Suppressor macrophage (primary cell): Measurements from ENCODE around the gene DEFB112.

Experiments used
- DNase-seq, 4 experiments: peaks; one replicate each; pipeline ENCODE4 v3.0.0-alpha.2; 2020 to 2022
- total RNA-seq, 17 experiments: gene quantifications; one replicate each; lab custom pipeline; 2026; ENCODE audit warnings: mixed read lengths in 6 of 17, inconsistent platforms in 3 of 17; lab: John Stamatoyannopoulos, UW

Gene DEFB112, protein sequence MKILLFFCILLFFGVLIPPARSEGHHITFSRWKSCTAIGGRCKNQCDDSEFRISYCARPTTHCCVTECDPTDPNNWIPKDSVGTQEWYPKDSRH
- total RNA-seq, result 0 to 0.66 (median 0) reads per million in 17 experiments

DNA sequence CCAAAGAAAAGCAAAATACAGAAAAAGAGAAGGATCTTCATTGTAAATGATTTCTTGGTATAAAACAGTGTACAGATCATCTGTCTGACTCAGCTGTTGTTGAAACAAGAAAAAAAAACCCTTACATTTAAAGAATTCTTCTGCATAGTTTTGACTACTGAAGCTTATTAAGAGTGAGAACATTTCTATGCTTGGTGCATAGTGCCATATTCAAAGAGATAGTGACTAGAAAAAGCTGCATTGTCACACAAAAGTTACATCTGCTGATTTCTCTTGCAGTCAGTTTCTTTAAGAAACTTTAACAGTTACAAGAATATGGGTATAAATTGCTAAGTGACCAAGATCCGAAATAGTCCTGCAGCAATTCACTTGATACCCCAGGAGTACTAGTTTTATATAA lies at the start of gene DEFB112:
TSS of gene DEFB112 (minus strand) at position 101 of the 400 bp plus-strand sequence. CDS start at position 41, 60 bp downstream.
- DNase-seq, result no peak

DNA sequence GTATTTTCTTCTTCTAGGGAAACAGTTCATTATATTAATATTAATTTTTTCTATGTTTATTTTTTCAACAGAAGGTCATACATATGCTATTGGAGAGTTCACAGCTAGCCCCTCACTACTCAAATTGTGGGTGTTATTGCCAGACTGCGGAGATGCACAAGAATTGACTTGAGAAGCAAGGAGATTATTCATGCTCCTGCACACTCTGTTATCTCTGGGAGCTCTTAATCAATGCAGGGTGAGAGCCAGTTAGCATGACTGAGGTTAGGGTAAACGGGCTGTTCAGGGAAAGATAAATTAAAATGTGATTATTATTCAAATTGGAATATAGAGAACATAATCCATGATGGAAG lies 48.9 kb upstream of the DEFB112 start:
- DNase-seq, result no peak

DNA sequence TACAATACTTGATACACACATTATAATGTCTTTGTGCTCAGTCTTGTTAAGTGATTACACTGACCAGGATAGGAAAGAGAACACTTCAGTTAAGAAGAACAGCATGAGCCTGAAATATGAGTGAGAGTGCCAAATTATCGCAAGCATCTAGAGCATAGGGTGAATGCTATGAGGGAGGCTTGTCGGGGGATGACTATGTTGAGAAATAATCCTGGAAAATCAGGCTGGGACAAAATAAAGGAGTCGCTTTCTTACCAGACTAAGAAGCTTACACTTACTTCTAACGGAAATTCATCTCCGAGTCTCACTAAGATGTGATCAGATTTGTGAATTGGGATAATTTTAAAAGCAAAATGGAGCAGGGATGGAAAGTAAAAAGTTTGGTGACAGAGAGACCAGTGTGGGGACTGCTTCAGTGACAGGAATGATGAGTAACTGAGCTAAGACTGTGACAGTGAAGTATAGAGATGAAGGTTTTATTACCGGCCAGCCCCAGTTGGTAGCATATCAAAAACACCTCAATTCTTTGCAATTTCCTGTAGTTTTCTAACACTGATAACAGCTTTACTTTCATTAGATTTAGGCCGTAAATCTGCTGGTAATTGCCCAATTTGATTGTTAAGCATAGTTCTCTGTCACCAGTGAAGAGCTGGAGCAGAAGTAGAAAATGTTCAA lies 48.4 kb upstream of the DEFB112 start:
- no peak for DNase-seq

DNA sequence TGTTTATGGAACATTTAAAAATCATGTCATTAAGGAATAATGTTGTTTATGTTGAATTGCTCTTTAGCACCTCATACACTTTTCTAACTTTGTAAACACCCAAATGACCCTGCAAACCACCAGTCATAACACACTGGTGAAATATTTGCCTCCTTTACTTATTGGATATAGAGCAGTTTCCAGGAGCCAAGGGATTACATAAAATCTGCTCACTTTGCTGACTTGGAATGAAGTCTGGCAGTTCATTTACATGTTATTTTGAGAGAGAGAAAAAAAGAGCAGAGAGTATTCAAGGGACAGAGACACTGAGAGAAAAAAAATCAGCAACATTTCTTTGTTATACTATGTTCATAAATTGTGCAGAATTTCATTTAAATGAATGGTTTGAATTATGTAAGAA lies 46.6 kb upstream of the DEFB112 start:
- DNase-seq, result no peak

DNA sequence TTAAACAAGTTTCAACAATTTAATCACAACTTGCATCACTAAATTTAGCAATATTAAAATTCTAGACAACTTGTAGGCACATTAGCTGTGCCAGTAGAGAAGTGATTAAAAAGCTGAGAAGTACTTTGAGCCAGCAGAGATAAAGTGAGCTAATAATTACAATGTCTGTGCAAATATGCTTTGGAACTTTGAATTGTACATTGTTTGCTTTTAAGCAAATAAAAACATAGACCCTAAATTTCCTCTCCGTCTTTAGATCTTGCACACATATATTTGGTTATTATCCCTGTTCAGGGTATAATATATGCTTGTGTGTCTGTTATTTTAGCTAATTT lies 44.2 kb upstream of the DEFB112 start:
- no peak for DNase-seq

DNA sequence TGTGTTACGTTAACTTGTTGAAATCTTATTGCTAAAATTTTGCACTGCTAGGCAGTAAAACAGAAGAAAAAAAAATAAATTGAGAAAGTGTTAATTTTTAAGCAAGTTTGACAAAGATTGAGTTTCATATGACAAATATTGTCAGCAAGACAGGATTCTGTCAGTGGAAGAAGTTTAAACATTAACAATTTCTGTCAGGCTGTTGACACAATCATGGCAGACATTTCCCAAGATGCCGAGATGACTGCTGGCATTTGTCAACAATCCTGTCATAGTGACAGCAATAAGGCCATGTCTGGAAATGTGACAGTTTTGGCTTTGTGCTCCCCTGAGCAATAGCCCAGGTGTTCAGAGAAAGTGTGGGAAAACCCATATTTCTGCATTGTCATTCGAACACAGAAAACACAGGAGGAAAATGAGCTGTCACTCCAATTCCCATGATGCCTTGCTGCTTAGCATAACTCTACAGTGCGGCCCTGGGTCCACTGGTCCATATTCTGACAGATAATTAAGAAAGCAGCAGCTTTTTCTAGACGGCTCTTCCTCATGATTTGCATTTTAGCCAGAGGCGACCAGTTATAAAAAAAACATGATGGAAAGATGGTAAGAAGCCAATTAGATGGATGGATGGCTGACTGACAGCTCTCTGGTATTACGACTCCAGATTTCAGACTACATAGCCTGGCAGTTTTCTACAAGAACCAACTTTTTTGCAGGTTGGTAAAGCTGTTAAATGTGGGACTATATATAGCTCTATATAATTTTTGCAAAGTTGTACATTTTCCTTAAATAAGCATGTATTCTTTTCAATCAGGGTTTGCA lies 43.6 kb upstream of the DEFB112 start:
- DNase-seq, result no peak

DNA sequence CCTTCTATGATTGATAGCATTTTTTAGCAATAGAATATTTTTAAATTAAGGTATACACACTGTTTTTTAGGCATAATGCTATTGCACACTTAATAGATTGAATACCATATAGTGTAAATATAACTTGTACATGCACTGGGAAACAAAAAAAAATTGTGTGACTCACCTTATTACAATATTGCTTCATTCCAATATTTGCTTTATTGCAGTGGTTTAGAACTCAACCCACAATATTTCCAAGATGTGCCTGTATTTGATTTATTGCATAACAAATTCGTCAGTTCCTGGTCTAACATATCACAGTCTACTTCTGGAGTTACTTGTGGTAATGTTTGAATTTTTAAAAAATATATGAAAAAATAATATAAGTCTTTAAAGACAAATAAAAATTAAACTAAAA lies 41.9 kb upstream of the DEFB112 start:
- DNase-seq, result no peak

DNA sequence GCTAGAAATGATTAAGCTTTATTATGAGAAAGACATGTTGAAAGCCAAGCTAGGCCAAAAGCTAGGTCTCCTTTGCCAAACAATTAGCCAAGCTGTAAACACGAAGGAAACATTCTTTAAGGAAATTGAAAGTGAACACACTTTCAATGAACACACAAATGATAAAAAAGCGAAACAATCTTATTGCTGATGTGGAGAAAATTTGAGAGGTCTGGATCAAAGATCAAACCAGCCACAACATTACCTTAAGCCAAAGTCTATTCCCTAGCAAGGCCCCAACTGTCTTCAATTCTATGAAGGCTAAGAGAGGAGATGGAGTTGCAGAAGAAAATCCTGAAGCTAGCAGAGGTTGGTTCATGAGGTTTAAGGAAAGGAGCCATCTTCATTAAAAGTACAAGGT lies 40.2 kb upstream of the DEFB112 start:
- DNase-seq, result no peak

DNA sequence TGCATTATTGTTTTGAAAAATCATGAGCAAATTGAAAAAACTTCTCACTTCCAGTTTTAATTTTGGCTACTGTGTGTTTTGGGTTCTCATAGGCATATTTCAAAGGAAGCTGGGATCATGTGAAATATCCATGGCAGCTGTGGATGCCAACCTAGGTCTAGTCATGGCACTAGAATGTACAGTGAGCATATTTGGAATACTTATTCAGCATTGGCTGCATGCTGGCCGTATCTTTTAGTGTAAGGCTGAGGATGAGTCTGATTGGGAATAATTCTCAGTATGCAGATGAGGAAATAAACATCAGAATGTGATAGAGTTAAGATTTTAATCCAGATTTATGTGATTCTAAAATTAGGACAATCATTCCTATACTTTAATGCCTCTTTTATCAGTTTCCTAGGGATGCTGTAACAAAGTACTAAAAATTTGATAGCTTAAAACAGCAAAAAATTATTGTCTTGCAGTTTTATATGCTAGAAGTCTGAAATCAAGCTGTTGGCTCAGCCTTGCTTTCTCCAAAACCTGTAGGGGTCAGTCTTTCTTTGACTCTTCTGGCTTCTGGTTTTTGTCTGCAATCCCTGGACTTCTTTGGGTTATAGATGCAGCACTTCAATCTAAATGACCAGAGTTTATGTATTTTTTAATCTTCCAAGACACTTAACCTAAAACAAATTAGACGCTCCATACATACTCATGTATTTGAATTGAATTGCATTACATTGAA lies 37.7 kb upstream of the DEFB112 start:
- no peak for DNase-seq

DNA sequence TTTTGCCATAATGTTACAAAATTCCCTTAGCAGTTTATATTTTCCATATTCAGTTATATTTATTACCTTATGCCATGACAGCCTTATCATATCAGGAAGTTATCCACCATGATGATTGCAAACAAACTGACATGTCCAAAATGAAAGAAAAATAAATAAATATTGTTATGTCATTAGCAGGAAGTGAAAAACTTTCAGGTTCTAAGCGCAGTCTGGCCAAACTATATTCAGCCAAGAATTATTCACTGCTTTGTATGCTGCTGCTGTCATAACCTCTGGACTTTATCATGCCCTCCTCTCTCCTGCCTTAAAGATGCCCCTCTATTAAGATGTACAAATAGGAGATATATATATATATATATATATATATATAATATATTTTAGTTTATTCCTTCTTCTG lies 27.7 kb upstream of the DEFB112 start:
- no peak for DNase-seq

DNA sequence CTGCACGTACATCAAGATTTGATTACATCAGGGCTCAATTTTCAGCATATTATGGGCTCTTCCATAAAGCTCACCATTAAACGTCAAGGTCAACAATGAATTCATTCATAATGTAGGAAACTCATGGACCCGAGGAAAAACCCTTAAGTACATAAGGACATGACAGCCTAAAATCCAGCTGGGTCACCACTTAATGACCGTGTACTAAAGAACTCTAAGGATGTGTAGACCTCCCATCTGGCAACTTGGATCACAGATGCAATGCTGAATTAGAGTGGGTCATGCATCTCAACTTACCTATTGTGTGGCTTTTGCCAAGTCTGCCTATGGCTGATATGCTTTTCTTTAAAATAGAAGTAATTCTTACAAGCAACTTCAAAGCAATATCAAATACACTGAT lies 26.7 kb upstream of the DEFB112 start:
- no peak for DNase-seq

DNA sequence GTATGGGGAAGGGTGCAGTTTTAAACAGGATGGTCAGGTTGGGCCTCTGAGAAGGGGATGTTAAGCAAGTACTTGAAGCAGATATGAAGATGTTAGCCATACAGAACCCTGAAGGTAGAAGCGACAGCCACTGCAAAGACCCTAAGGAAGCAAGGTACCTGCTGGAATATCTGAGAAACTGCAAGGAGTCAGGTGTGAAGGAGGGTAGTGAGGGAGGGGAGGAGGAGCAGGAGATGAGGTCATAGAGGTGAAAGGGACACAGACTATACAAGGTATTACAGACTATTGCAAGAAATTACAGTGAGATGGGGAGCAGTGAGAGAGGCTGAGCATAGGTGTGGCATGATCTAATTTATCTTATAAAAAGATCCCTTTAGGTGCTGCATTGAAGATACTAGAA lies 22.2 kb upstream of the DEFB112 start:
- no peak for DNase-seq

DNA sequence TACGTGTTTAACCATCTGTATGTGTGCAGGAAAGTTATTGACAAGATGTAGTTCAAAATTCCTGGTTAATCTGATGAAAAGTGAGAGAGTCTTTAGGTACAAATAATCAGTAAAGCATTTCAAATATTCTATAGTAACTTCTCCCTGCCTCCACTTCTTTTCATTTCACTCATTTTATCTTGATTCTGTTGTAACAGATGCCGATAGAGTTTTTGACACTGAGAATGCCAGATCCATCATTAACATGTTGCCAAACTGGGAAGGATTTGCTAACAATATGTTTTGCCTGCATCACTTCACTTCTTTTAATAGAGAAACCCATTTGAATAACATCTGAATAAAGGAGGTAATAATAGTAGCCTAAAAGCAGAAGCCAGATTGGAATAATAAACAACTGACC lies 20.4 kb upstream of the DEFB112 start:
- DNase-seq, result no peak

DNA sequence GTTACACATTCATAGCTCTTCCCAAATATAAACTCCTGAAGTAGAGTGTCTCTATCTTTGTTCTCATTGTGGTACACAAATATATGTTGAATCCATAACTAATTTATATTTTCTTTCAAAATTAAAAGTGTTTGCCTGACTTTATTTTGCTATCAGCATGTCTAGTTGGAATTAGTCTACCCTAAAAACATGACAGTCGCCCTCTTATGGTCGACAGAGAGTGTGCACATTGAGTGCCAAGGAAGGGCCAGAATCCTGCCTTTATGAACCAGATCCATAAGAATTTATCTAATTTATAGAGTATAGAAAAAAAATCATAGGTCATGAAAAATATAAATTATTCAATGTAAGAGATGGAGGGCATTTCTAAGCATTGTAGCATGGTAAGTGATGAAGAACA lies 12.3 kb upstream of the DEFB112 start:
- DNase-seq, result no peak

DNA sequence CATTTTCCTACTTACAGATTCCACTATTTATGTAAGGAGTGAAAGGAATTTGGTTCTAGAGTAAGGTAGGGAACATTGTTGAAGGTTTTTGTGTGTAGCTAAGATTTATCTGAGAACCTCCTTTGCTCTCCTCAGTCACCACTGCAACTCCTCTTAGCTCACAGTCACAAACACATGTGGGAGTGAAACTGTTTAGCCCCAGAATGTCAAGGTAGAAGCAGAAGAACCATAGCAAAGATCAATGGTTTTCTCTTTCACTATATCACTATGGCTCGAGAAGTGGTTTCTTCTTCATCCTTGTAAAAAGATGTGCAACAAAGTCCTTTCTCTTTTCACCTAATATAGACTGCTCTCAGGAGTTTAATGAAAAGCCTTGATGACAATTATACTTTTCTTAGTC lies 6.5 kb upstream of the DEFB112 start:
- no peak for DNase-seq

DNA sequence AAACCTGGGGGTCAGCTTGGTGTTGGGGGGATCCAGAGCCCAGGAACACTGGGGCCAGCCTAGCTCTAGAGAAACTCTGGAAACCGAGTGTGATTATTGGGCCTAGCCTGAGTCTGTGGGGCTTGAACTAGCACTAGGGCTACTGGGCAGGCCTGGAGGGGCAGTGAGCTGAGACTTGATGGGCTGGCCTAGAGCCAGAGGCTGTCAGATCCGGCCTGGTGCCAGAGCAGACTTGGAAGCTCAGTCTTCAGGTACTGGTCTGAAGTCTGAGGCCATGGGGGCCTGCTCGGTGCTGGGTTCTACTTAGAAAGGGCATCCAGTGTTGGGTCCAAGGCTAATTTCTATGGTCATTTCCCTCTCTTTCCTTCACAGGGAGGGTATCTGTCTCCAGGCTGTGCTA lies 2.7 kb downstream of the DEFB112 start:
- DNase-seq, result no peak

DNA sequence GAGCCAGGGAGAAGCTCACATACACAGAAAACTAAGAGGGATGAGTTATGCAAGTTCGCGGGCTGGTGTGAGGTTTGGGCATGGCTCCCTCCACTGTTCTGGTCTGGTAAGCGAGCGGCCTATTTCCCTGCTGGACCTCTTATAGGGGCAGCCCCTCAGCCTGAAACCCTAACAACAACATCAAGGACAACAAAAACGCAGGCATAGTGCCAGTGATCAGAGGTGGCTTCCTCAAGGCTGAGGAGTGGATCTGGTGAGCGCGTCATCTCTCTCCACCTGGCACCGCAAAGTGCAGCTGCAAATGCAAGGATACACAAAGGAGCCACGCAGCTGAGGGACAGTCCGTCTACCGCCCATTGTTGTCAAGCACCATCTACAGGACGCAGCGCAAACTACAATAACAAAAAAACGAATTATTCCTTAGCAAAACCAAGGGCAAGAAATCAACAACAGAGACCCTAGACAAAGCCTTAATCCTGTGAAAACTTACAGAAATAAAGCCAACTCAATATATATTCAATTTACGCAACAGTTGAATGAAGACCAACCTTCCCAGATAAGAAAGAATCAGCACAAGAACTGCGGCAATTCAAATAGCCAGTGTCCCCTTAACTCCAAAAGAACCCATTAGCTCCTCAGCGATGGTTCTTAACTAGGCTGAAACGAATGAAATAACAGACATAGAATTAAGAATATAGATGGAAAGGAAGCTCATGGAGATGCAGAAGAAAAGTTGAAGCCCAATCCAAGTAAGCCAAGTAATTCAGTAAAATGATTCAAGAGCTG lies 18.8 kb downstream of the DEFB112 start:
- DNase-seq, result no peak

DNA sequence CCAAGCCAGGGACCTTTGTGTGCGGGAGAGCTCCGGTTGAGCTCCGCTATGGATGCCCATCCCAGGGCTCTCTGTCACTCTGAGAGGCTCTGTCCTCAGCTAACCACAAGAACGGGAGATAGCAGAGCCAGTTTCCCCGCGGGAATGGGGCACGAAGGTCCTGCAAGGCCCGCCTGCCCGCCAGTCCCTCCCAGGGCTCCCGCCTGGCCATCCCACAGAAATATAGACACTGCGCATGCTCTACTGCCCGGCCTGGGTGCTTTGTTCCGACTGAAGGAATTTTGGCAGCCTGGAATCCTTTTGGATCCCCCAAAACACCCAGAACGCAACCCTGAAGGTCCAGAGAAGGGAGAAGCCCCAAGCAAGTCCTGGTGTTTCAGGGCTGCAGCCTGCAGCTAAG lies 19.4 kb downstream of the DEFB112 start:
- DNase-seq, result no peak

DNA sequence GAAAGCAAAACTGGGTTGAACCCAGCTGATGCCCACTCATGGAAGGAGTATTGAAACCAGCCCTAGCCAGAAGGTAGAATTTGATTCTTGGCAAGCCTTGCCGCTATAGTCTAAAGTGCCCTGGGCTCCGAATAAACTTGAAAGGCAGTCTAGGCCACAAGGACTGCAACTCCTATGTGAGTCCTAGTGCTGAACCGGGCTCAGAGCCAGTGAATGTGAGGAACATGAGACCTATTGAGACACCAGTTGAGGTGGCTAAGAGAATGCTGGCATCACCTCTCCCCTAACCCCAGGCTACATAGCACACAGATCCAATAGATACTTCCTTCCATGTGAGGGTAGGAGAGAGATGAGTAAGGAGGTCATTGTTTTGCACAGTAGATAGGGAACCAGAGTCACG lies 24.5 kb downstream of the DEFB112 start:
- DNase-seq, result no peak

DNA sequence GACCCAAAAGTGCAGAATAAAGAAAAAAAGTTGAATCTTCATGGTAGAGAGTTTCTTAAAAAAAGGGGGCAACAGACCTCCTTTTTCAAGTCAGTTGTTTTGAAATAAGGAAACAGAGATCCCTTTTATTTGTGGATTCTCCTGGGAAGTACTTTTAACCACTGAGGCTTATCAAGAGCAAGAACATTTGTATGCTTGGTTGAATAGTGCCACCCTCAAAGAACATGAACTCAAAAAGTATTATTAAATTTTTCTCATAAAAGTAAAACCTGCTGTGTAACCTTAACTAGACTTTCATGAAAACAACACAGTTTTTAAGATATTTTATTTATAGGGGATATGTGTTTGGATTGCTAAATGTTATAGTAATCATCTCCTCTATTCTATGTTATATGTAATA lies 27.8 kb downstream of the DEFB112 start, which contains the start of gene DEFB110:
TSS of gene DEFB110 (minus strand) at position 101 of the 400 bp plus-strand sequence. CDS start at position 42, 59 bp downstream.
- DNase-seq, result no peak

DNA sequence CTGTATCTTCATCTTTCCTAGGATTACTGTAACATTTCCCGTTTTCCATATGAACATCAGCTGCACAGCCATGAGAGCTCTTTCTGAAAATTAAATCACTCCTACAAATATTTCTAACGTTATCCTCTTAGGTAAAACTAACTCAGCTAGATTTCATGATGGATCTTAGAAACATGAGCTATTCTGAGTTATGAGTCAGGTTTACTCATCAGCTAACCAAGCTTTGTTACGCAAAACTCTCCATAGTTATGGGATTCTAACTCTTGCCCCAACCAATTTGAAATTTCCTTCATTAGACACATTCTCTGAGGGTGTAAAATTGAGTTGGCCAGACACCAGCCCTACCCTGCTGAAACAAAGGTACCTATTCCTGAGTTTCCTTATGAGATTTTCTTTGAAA lies 41.9 kb downstream of the DEFB112 start:
- DNase-seq, result no peak

DNA sequence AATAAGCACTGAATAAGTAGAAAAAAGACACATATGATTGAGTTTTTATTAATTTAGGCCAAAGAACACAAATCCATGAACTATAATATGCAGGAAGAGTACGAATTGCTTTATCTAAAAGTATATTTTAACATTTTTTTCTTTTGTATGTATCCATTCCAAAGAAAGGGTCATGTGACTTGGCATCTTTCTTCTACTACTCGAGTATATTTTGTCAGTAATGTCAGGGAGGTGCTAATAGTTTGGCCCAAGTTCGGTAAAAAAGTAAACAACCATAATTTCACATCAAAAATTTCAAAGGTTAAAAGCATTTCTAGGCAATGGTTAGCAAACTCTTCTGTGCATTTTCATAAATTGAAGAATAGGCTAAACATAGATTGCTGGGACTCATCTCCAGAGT lies 46.6 kb downstream of the DEFB112 start:
- no peak for DNase-seq

DNA sequence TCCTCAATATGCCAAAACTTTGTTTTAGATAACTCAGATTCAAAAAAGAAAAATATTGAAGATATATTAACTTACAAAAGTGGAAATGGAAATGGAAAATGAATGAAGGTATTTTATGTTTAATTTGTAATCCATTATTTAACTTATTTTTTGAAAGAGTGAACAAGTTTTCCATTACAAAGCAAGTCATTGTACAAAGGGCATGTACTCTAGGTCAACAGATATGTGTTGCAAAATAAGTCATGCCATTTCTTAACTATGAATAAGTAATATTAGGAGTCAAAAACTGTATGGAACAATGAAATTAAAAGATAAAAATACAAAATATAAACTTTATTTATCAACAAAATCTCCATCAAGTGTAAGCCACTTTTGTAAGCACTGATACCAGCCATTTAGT lies 54.5 kb downstream of the DEFB112 start:
- DNase-seq, result no peak
